HG02571 (cell line): ENCODE data around the gene RERE.
"Not testable (repeated sequence)": the region's sequence is repeated elsewhere in the genome, so short reads cannot be mapped to it uniquely, and the experiment has no call there.

ENCODE experiments used
- ATAC-seq: cut with Tn5 transposase; IDR thresholded peaks from one replicate; pipeline ENCODE4 v1.9.1; 2021; ENCODE audit warnings: mild to moderate bottlenecking, moderate library complexity; ENCODE audit not compliant: unreplicated experiment

The RERE gene

GRCh38 chr1:8649027-8649426 is 168.4 kb downstream of the RERE start:
- ATAC-seq = no peak

- no peak for ATAC-seq
Measured at GRCh38 chr1:8646996-8647395, 170.4 kb downstream of the RERE start.

- ATAC-seq = no peak
Measured at GRCh38 chr1:8646189-8646588, 171.3 kb downstream of the RERE start.

- ATAC-seq = peak; percentile 81
Measured at GRCh38 chr1:8643542-8644536, 173.6 kb downstream of the RERE start.

DNA sequence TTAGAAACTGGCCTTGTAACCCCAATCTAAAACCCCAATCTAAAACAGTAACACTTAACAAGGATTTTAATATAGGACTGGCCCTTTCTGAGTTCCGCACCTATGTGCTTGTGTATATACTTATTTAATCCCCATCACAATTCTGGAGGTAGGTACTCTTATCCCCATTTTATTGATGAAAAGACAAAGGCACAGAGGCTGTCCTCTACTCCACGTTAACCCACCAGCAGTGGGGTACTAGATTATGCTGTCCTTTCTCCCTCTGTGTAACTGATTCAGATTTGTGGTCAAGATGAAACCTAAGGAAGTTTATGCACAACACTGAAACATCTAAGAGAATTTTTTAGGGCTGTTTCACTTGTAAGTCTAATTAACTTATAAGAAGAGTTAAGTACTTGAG is 175.3 kb downstream of the RERE start:
- ATAC-seq = no peak

- no peak for ATAC-seq
Measured at GRCh38 chr1:8641377-8641997, 176.0 kb downstream of the RERE start.

- no peak for ATAC-seq
Measured at GRCh38 chr1:8640950-8641349, 176.5 kb downstream of the RERE start.

- no peak for ATAC-seq
Measured at GRCh38 chr1:8639148-8639547, 178.3 kb downstream of the RERE start.

GRCh38 chr1:8633741-8634501 is 183.5 kb downstream of the RERE start:
- ATAC-seq = no peak

- no peak for ATAC-seq
Measured at GRCh38 chr1:8632102-8632501, 185.3 kb downstream of the RERE start.

GRCh38 chr1:8631163-8631562 is 186.3 kb downstream of the RERE start:
- ATAC-seq = no peak

DNA sequence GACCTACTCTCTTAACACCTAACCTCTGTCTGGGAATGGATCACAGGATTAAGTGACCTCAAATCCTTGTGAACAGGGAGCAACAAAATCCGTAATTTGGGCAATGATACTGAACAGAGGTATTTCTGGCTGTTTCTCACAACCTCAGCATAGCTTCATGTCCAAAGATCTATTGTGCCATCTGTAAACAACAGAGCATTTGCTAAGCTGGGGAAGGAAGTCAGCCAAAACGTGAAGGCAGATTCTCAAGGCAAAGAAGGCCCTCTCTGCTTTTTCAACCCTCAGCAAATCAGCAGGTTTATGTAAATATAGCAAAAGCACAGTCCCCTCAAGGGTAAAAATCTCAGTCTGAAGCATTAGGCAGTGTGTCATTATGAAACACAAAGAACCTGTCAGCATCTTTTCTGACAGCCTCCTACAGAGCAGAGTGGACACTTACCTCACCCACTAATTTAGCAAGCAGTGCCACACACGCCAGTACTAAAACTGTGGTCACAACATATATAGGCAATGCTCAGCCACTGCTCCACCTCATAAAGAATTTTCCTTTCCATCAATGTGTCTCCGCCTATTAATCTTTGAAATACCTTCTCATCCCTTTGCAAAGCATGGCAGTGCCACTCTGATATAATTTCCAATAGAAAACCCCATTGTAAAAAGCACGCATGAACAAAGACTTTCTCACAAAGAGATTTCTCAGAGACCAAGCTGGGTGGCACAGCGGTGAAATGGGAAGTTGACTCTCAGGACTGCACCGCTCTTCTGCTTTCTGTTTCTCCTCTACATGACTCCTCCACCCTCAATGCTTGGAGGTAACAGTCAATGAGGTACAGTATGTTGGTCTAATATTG is 188.0 kb downstream of the RERE start:
- ATAC-seq = peak; percentile 79

DNA sequence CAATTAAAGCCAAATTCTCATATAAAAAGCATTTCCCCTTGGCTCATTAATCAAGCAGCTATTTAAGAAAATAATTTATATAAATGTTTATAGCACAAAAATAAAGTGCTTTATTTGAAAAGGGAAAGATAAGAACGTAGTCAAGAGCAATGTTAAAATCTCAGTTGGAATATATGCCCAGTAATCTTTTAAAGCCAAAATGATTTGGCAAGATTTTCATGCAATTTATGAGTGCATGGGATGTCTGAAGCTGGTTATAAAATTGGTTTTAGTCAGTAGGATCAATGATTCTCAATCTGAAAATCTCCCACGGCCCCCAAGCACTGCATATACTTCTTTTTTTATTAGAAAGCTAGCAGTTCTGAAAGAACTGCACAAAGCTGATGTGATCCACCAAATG is 188.8 kb downstream of the RERE start:
- ATAC-seq = no peak

GRCh38 chr1:8627728-8628127 is 189.7 kb downstream of the RERE start:
- no peak for ATAC-seq

GRCh38 chr1:8625981-8626898 is 191.2 kb downstream of the RERE start:
- ATAC-seq = no peak

- no peak for ATAC-seq
Measured at GRCh38 chr1:8625491-8625890, 191.9 kb downstream of the RERE start.

DNA sequence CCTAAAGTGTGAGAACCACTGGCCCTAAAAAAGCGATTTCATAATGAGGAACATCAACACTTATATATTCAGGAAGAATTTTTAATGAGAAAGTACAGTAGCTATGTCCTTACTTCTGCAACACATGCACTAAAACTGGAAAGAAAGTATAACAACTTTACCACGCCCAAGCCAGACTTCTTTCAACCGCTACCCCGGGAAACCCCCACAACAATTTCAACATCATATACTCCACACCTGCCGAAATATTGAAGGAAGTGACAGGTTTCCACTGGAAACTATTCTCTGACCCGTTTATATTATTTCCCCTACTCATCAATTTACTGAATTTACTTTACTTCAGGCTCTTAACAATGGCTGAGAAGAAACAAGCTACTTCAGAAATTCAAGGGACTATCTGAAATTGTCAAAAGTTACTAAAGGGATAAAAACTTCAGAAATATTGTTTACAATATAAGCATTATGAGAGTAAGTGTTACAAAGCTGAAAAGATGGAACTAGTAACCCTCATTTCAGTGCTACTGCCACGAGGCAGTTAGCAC is 193.7 kb downstream of the RERE start:
- not testable (repeated sequence) for ATAC-seq

- ATAC-seq = not testable (repeated sequence)
Measured at GRCh38 chr1:8621785-8622348, 195.6 kb downstream of the RERE start.
